Hematopoietic multipotent progenitor cell treated with erythropoietin and hydrocortisone succinate and interleukin-3 and kit ligand, for 4 days (in vitro differentiated cells): ENCODE measurements around the gene IMMP2L.
A peak's percentile ranks its signal among the peaks of the same experiment; 100 is the strongest.

Experiments
- DNase-seq: peaks from one replicate; pipeline ENCODE4 v3.0.0-alpha.2; 2015

IMMP2L gene

DNA sequence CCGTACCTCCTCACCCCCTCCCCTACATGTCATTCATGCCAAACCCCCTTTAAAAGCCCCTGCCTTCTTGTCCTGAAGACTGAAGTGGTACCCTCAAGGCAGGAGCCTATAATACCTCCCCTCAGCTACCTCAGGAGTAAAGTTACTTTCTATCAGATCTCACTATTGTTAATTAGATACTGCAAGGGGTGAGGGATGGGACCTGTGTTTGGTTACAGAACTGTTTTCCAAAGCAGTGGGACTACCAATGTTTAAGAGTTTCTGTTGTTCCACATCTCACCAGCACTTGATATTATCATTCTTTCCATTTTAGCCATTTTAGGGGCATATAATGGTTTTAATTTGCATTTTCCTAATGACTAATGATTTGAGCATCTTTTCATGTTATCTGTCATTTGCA lies 668.2 kb downstream of the IMMP2L start:
- DNase-seq: no peak

DNA sequence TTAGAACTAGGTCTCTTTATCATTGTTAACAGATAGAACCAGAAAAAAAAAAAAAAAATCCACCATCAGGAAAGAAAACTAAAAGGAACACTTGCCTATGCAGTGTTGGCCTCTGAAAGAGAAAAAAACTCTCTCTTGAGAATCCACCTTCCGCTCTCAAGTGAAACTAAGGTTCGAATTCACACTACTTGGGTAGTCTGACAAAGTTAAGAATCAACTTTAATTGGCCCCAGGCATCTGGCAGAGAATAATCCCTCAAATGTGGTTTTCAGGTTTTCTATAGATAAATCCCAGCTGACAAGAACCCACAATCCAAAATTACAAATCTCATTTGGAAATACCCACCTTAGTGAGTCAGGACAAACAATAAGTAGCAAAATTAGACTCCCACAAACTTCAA lies 671.1 kb downstream of the IMMP2L start:
- DNase-seq: no peak

DNA sequence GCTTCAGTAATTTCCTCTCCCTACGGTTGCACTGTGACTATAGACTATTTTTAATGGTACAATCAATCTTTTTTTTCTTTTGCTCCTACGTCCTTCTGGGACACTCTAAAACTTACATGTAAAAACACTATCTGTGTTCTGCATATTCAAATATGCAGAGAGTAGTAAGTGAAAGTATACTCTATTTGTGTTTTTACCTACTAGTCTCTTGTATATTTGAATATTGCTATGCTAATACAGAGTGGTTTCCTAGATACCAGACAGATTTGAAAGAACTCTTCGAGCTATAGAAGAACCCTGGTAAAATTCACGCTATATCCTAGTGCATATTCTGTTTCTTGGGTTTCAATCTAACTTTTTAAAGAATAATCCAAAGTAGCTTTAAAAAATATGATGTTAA lies 672.2 kb downstream of the IMMP2L start:
- DNase-seq: no peak

DNA sequence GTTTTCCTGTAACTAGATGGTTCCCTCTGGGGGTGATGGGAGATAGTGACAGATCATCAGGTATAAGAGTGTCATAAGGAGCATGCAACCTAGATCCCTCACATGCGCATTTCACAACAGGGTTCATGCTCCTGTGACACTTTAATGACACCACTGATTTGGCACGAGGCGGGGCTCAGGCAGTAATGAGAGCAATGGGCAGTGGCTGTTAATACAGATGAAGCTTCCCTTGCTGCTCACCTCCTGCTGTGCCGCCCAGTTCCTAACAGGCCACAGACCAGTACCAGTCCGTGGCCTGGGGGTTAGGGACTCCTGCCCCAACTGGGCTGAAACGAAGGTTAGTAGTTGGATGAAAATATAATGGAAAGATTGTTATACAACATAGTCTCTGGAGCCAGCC lies 673.0 kb downstream of the IMMP2L start:
- DNase-seq: no peak

DNA sequence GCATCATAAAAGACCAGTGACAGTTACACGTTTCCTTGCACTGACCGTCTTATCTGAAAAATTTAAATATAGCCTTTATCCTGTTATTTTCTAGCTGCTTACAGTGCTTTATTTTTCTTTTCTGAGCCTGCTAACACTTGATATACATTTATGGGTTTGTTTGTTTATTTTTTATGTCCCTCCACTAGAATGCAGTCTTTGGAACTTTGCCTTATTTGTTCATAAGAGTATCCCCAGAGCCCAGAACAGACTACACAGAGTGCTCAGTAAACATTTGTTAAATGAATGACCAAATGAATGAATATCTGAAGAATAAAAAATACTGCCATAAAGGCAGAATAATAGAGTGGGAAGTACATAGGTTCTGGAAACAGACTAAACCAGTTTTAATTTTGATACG lies 673.7 kb downstream of the IMMP2L start:
- no peak for DNase-seq

DNA sequence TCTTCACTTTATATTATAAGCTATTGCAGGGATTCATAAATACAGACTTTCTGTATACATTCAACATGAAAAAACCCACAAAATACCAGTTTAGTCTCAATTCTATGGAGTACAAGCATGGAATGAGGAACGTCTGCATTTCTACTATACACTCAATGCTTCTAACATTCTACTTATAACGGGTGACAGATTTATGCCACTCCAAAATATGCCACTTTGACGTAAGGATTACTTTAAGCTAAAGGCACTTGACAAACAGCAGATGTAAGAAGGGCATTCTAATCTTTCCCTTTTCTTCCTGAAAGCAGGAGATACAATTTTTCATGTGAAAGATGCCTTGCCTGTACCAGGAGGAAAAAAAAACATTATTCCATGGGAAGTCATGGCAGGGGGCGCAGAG lies 676.8 kb downstream of the IMMP2L start:
- no peak for DNase-seq

DNA sequence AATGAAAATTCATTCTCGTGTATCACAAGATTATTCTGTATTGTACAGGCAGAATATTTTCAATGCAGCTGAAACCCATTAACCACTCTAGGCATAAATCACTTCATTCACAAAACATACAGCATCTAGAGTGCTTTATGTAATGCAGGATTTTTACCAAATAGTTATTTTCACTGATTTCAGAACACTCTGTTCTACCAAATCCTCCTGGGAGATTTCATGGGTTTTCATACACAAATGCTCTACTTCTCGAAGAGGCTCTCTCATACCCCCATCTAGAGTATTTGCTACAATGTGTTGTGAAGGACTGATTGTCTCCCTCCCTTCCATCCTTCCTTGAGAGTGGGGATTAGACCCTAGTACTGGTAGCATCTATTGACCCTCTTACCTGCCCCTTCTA lies 680.6 kb downstream of the IMMP2L start:
- no peak for DNase-seq

DNA sequence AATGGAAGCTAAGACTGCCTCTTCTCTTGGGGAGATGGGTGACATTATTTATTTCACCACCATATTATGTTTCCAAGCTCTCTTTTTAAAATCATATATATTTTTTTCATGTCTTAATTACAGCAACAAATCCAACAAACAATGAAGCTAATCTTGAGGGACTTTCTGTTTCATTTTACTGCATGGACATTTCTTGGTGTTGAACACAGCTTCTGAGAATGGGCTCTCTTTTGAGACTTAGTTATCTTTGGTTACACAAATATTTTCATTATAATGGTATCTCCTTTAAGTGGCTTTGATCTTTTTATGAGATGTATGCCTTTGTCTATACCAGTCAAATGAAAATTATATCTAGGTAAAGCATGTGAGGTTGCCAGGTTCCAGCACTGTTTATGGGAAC lies 681.3 kb downstream of the IMMP2L start:
- no peak for DNase-seq

DNA sequence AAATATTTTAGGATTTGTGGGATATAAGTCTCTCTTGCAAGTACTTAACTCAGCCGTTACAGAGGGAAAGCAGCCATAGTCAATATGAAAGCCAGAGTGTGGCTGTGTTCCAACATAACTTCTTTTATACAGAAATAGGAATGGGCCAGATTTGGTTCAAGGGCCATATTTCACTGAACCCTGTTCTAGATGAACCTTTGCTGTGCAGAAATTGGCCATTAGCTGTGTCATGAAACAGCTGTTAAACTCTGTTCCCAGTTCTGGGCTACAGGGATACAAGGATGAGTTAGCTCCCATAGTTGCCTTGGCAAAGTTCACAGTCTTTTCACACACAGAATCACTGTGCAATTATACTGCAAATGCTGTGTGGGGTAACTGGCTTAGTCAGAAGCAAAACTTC lies 685.3 kb downstream of the IMMP2L start:
- no peak for DNase-seq

DNA sequence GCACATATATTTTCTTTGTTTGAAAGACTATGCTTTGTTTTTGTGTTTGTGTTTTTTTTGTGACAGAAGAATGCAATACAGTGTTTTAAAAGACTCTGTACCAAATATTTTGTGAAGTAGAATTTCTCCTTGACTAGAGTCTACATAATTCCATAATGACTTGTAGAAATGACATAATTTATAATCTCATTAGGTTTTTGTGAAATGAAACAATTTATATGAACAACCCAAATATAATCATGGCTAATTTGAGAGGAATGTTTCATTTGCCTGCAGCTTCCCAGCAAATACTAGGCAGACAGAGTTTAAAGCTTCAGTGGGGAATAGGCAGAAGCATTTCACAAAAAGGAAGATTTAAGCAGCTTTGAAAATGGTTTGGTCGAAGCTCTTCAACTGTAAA lies 686.9 kb downstream of the IMMP2L start:
- no peak for DNase-seq

DNA sequence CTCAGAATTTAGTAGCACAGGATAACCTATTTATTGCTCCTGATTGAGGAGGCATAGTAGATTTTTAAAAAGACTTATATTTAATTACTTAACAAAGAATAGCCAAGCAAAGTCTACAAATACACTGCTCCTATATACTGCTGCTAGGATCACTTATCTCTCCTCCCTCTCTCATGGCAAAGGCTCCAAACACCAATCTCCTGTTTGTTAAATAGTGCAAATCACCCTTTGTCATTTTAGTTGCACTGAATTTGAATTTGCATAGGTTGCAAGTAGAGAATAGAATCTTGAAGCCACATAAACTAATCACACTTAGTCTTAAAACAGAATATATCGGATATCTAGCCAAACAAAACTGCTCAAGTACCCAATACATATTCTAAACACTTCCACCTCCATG lies 690.4 kb downstream of the IMMP2L start:
- no peak for DNase-seq

DNA sequence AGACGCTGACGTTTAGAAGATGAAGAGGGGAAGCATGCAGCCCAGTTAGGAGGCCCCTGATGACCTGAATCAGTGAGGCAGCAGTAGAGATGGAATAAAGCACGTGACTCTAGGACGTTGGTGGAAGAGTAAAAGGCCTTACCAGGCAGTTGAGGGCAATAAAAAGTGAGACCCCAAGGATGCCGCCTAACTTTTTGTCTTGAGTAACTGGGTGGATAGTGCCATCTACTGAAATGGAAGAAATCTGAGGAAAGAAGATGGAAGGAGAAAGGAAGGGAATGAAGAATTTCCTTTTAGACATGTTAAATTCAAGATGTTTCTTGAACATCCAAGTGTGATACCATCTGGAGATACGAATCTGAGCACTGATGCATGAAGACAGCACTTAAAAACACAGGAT lies 691.4 kb downstream of the IMMP2L start:
- no peak for DNase-seq

DNA sequence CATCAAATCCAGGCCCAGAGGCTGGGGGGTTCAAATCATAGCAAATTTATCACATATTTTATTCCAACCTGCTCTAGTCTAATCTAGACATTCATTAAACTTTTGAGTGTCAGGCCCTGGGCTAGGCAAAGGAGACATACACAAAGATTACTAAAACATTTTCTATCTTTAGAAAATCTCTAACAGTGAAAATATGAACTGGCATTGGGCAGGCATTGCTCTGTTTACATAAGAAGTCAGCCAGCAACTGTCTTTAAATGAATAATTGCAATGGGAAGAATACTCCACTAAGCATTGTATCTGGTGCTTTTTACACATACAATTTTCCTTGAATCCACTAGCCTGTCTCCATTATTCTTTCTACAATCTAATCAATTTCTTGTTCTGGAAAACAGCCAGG lies 693.8 kb downstream of the IMMP2L start:
- no peak for DNase-seq

DNA sequence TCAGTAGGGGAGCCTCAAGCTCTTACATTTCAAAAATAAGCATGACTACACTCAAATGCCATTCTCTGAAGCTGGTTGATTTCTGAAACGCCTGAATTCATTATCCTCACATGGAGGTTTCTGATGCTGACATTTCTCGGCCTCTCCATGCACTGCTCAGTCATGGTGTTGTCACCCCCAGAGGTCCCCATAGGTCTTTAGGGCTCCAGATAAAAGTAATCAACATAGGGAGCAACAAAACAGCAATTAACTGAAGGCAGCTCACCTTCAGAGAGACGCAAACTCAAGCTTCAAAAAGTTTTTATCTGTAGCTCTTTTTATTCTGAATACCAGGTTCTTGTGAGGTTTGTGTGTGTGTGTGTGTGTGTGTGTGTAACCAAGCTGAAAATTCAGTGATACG lies 694.5 kb downstream of the IMMP2L start:
- DNase-seq: no peak

DNA sequence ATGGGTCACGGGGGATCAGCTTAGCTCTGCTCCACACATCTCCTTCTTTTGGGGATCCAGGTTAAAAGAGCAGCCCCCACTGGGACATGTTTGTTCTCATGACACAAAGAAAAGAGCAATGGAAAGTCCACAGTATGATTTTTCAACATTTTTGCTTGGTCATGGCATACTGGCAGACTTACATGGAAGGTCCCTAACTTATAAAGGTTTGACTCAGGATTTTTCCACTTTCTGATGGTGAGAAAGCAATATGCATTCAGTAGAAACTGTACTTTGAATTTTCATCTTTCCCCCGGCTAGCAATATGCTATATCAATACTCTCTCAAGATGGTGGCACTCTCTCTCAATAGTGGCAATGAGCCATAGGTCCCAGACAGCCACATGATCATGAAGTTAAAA lies 699.0 kb downstream of the IMMP2L start:
- no peak for DNase-seq

DNA sequence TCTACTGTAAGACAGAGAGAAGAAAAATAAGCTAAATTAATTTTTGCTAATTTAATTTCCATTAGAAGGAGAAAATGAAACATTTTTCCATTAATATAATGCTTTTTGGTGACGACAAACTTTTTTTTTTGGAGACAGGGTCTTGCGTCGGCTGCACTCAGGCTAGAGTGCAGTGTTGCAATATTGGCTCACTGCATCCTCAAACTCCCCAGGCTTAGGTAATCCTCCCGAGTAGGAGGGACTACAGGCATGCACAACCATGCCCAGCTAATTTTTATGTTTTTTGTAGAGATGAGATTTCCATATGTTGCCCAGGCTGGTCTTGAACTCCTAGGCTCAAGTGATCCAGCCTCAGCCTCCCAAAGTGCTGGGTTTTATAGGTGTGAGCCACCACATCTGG lies 701.1 kb downstream of the IMMP2L start:
- DNase-seq: no peak

DNA sequence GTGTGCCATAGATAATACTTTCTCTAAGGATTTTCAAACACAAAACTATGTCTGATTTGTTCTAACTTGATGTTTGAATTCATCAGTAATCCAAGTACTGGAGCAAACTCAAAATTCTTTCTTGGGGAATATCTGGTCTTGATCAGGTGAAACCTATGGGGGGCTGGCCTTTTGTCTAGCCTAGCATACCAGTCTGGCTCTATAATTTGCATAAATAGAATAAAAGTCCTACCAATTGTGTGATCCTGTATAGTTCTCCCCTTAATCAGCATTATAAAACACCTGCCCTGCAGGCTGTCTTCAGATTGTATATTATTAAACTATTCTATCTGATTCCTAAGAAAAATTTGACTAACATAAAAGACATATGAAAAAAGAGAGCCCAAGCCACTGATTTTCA lies 705.2 kb downstream of the IMMP2L start:
- no peak for DNase-seq

DNA sequence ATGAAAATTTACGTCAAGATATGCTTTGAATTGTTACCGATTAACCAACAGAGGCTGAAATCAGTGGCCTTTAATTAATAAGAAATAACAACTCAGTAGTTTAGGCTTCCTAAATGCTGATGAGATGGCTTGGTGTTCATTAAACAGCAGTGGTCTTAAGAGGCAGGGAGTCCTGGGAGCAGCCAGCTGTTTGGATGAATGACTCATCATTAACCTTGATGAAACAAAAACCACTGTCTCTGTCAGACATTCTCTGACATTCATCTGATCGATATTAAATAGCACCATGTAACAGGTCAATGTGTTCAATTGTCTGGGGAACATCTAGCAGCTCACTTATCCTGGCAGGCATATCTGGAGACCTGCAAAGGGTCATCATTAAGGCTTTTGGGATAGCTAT lies 705.6 kb downstream of the IMMP2L start:
- DNase-seq: no peak

DNA sequence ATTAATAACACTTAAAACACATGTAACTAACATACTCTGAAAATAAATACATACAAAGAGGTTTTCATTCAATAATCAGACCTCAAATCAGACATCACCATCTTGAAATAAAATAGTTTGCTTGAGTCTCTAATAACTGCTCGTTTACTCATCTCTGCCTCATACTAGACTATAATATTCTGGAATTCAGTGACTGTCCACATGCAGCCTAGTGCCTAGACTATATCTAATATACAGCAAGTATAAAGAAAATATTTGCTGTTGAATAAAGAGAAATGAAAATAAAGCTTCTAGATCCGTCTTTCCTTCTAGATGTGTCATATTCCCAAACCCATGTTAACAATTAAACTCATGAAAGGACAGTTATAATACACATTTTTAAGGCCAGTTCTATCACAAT lies 707.6 kb downstream of the IMMP2L start:
- DNase-seq: no peak

DNA sequence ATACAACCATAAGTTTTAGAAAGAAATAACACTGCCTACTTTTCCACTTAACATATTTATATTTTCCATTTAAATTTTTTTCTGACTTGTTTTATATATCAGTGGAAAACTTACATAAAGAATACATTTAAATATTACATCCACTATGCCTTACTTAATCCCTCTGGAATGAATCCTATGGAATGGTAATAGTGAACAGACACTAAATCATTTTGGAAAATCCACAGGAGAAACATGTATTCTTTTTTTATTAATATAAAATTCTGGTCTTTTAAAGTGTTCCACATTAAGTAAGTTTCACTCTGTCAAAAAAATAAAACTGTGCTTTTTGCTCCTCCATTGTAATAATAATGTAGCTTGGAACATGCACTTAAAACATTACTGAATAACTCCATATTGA lies 708.1 kb downstream of the IMMP2L start:
- no peak for DNase-seq

DNA sequence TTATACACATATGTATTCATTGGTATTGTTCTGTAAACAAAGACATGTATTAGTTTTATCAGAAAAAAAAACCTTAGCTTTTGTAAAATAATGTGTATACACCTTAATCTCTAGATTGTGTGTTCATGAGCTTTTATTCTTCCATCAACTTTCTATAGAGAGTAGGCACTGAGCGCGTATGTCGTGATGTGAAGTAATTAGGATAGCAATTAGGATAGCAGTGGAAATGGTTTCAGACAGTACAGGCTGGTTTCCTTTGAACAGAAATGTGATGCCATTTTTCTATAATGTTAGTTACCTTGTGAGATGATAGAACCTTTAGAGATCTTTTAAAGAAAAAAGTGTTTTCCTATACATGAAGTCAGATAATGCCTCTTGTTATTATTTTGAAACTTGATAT lies 709.0 kb downstream of the IMMP2L start:
- no peak for DNase-seq

DNA sequence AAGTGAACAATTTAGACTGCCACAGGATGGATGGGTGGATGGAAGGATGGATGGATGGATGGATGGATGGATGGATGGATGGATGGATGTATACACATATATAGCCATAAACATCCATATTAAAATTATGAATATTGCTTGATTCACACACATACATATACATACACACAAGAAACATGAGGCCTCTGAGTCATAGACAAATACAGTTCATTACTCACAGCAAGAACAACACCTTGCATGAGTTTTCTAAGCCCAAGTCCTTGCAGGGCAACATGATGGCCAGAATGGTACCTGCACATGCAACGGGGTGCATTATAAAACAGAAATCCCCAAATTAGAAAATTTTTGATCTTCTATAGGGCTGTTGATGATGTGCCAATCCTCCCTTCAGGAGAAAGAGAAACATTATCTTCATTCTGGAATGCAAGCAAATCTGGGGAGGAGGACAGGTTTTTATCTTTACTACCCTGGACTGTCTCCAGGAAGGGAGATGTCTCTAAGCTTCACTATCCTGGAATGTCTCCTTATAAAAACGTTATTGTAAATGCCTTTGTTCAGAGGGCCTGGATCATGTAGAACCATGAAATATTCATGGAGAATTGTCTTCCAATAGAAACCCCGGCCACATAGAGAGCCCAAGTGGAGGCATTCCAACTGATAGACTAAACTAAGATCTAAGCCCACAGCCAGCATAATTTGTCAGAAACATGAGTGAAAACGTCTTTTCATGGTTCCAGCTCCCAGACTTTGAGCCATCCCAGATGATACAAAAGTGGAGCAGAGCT lies 709.9 kb downstream of the IMMP2L start:
- DNase-seq: no peak

DNA sequence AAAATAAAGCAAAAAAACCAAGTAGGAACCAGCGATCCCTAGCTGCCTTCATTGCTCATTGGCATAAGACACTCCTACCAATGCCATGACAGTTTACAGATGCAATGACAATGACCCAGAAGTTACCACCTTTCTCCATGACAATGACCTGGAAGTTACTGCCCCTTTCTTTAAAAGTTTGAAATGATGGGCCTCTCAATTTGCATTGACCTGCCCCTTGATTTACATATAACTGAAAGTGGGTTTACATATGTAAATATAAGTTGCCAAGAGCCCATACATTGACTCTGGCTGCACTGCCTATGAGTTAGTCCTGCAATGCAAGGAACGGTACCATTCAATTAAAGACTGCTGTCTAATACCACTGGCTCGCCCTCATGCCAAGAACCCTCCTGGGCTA lies 712.1 kb downstream of the IMMP2L start:
- DNase-seq: no peak

DNA sequence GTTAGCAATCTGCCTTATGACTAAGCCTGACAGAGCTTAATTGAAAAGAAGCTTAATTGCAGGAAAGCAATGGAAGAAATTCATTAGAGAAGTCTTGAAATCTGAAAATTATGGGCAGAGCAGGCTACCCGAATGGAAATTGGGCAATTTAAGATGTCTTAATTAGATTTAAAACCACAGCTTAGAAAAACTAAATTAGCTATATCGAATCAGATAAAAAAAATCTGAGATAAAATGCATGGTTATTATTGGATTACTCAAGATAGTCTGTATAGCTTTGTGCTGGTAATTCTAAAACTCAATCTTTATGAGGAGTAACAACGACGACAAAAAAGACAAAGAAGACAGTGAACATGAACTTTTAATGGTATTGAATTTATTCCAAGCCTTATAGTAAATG lies 719.5 kb downstream of the IMMP2L start:
- peak; percentile 4 for DNase-seq

DNA sequence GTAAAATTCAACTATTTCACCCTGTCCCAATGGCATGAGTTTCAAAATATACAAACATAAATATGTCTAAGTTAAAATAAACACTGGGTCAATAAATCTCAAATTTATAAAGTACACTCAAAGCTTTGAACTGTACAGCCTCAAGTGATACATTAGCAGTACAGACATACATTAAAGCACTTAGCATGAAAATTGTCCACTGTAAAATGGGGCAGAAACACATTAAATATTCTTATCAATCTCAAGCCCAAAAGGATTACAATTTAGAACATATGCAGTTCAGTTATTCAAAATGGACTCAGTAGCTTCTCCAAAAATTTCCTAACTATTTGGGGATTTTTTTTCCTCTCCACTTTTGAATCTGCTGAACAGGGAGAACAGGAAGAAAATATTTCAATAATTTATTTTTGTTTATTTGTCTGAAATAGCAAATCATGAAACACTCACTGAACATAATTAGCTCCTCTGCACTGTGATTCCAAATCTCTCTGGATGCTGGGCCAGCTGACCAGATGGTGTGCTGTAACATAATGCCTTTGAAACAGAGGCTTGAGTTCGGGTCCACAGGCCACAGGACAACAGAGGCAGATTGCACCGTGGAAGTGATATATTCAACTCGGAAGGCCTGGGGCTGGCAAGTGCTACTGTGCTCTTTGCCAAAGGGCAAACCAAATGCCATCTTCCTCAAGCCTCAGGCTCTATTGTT lies 720.3 kb downstream of the IMMP2L start:
- no peak for DNase-seq
